Sigmoid colon (tissue), 4 donors: Measurements from ENCODE around the gene ALG2.

Source experiments
- POLR2A ChIP-seq, 2 donors: fragments of 450-650 bp; IDR thresholded peaks; one replicate each; pipeline ENCODE4 v1.6.1; 2016; ENCODE audit warnings: antibody characterized with exemption in 2 of 2, mild to moderate bottlenecking in 2 of 2, moderate library complexity in 2 of 2
- POLR2AphosphoS5 ChIP-seq, 4 donors: sonication (generic); formaldehyde crosslinking; IDR thresholded peaks; one replicate each; pipeline ENCODE4 v1.6.1; 2017; ENCODE audit warnings: antibody characterized with exemption in 4 of 4
- TF ChIP-seq, protein P1 (sequence below), 4 experiments: fragments of 450-650 bp in 3 of 4; fragments of 200-600 bp in 1 of 4; IDR thresholded peaks; one replicate each; pipeline ENCODE4 v1.5.1; 2016 to 2019; ENCODE audit warnings: antibody characterized with exemption in 4 of 4, mild to moderate bottlenecking in 3 of 4, moderate library complexity in 2 of 4

DNA sequence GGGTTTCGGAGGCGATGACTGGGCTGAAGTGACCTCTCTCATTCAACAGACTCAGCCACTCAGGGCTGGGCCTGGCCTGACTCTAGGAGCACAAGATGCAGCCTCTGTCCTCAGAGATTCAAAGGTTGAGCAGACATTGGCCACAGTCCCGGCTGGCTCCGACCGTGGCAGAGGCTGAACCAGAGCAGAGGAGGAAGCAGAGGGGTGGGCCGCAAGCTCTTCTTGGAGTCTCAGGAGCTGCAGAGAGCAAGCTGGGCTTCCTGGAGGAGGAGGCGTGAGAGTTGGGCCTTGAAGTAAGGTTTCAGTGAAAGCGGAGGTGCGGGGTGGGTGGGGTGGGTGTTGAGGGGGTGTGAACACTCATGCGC is 37.6 kb downstream of the ALG2 start:
- TF ChIP-seq, protein P1, sequence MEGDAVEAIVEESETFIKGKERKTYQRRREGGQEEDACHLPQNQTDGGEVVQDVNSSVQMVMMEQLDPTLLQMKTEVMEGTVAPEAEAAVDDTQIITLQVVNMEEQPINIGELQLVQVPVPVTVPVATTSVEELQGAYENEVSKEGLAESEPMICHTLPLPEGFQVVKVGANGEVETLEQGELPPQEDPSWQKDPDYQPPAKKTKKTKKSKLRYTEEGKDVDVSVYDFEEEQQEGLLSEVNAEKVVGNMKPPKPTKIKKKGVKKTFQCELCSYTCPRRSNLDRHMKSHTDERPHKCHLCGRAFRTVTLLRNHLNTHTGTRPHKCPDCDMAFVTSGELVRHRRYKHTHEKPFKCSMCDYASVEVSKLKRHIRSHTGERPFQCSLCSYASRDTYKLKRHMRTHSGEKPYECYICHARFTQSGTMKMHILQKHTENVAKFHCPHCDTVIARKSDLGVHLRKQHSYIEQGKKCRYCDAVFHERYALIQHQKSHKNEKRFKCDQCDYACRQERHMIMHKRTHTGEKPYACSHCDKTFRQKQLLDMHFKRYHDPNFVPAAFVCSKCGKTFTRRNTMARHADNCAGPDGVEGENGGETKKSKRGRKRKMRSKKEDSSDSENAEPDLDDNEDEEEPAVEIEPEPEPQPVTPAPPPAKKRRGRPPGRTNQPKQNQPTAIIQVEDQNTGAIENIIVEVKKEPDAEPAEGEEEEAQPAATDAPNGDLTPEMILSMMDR (IDR thresholded peaks at IDR 0.05): no peak
- no peak for TF ChIP-seq POLR2A (IDR thresholded peaks at IDR 0.05)
- no peak for TF ChIP-seq POLR2AphosphoS5 (IDR thresholded peaks at IDR 0.05)
